GM21390 (cell line): Measurements from ENCODE around the gene GNAS-AS1.
A peak's percentile ranks its signal among the peaks of the same experiment; 100 is the strongest.

Source experiments
- ATAC-seq: cut with Tn5 transposase; IDR thresholded peaks from one replicate; pipeline ENCODE4 v1.9.1; 2021; ENCODE audit not compliant: unreplicated experiment

The GNAS-AS1 gene

DNA sequence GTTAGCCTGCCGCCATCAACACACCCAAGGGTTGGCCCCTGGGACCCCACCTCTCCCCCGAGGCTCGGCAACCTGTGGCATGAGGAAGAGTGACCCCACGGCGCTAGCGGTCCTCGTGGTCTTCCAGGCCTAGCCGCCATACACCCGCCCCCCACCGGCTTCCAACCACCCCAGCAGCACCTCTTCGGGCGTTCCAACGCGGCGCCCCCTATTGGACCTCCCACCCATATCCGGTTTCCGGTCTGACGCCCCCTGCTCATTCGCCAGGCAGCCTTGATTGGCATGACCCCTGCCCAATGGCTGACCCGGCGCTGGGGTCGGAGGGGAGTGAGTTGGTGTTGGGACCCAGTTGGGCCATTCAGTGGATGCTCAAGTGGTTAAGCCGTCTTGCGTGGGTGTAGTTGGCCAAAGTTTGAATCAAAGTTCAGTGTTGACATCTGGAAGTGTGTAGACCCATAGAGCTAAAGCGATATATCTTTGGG lies at the start of gene GNAS-AS1:
Gene GNAS-AS1, minus strand, starts transcription at position 210 of the 482 bp plus-strand sequence.
- ATAC-seq = peak; percentile 81

DNA sequence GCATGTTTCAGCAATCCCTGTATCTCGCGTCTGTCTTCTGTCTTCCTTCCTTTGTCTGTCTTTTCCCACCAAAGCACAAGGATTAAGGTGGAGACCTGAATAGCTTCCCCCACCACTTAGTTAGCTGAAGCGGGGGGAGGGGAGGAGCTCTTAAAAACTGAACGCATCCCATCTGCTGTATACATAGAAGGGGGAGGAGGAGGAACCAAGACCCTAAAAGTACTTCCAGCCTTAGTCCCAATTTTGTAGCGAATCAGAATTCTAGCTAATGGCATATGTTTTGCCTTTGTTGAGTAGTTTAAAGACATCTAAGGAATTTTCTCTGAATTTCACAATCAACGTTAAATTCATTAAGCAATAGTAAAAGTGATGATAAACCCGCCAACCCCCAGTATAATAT lies 49.7 kb upstream of the GNAS-AS1 start:
- no peak for ATAC-seq

DNA sequence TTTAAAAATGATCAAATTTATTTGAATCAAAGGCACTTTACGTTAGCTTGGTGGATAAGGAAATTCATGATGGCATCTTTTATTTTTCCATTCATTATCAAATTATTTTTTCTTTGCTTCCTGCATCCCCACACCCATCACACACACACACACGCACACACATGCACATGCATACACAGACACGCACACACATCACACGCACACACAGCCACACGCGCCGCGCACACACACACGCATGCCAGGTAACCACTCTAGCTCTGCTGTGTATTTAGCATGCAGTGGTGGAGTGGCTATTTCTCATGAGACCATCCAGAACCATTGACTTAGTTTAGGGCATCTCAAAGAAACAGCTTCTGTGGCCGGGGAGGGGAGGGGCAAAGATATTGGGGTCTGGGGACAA lies 48.8 kb upstream of the GNAS-AS1 start:
- no peak for ATAC-seq

DNA sequence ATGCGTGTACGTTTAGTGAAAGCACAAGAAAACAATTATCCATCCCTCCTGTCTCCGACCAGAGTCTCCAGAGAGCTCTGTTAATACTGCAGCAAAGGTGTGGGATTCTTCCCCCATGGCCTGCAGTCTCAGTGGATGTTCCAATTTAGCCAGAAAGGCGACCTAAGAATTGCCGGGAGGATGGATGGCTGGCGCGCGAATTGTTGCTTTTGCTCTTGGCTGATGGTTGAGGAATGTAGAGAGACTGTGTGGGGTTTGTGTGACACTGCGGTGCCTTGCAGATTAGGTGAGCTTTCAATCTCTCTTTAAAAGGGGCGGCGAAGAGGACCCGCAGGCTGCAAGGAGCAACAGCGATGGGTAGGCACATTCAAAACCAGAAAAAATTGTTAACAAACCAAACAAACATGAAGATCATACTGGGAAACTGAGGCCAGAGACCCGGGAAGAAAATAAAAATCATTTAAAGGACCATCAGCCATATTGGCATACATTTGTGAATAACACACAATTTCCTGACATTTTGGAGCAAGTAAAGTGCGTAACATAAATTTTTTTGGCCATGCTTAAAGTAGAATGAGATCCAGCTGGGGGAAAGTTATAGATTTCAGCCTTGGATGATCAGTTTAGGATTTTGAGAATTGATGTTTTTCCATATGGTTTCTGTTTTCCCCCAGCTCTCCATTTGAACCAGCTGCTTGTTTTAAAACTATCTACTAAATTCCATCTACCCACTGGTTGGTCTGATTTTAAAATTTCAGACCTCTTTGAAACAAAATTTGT lies 48.1 kb upstream of the GNAS-AS1 start:
- no peak for ATAC-seq

DNA sequence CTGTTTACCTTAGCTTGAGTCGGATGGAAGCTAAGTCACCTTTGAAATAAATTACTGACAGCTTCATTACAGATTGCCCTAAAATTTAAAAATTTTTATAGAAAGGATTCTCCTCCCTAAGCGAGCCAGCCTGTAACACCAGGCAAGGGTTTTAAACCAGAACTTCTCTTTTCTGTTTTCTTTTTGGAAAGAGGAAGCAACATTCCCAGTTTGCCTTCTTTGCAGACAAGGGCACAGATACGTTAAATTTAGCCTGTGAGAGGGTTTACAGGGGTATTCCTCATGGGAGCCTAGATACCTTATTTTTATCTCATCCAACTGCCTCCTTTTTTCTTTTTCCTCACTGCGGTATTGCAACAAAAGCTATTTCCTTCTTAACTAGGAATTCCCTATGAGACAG lies 46.8 kb upstream of the GNAS-AS1 start:
- no peak for ATAC-seq

DNA sequence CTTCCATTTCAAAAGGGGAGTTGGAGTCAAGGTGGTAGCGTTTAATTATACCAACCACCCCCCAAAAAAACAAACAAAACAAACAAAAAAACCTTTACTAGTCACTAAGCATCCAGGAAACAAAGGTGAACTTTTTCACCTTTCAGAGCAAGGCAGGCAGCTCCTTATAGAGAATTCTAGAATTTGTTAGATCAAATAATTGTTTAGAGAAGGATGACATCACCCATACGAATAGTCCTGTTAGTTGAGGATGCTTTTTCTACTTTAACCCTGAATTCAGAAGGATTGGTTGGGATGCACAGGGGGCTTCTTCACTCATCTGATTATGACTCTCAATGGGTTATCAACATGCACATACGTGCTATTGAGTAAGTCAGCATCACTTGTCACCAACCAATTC lies 46.1 kb upstream of the GNAS-AS1 start:
- no peak for ATAC-seq

DNA sequence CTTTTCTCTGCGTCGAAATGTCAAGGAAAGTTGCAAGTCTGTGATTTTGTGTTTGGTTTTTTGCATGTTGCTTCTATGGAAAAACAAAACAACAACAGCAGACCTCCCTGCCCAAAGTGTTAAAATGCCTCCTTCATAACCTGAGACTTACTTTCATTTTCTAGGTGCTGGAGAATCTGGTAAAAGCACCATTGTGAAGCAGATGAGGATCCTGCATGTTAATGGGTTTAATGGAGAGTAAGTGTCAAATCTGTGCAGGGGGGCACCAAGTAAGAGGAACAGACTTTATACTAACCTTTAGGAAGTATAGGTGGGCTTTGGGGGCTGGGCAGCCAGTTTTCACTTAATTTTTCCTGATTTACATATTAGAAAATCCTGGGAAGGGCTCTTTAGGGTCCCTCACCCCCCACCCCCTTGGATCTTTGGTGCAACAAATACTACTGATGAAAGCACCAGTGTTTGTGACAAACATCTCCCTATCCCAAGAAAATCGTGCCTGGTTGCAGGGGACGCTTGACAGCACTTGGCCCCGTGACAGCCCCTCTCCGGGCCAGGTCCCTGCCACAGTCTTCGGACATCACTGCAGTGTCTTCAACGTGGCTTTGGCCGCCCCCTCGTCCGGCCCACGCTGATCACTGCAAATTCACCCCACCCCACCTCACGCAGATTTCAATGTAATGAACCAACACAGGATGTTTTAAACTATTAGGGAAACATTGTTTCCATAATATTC lies 44.9 kb upstream of the GNAS-AS1 start:
- no peak for ATAC-seq

DNA sequence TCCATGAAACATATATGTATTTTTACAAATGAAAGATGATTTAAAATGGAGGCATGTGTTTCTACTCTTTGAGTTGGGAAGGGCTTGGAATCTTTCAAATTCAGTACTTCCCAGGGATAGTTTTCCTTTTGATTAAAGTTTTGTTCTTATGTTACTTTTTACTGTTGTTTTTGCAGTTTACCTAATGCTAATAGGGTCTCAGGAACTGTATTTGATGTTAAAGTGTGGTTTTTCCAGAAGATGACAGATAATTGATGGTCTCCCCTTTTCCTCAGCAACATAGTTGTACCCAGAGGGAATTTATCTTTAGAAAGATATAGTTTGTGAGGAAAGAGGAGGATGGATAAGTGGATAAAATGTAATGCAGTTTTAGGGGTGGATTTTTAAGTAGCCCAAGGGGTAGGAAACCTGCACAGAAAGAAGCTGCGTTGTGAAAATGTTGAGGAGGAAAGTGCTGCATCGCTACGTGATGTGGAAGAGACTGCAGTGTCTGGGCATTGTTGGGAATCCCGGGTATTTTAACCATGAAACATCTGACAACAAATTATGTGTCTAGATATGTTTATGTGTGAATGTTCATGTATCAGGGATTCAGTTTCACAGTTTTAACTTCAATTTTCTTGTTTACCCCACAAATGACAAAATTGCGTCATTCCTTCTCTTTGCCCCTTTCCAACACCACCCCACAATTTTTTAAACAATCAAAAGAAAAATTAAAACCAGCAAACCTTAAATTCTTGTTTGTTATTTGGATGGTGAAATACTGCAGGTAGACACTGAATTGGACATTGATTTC lies 44.1 kb upstream of the GNAS-AS1 start:
- no peak for ATAC-seq

DNA sequence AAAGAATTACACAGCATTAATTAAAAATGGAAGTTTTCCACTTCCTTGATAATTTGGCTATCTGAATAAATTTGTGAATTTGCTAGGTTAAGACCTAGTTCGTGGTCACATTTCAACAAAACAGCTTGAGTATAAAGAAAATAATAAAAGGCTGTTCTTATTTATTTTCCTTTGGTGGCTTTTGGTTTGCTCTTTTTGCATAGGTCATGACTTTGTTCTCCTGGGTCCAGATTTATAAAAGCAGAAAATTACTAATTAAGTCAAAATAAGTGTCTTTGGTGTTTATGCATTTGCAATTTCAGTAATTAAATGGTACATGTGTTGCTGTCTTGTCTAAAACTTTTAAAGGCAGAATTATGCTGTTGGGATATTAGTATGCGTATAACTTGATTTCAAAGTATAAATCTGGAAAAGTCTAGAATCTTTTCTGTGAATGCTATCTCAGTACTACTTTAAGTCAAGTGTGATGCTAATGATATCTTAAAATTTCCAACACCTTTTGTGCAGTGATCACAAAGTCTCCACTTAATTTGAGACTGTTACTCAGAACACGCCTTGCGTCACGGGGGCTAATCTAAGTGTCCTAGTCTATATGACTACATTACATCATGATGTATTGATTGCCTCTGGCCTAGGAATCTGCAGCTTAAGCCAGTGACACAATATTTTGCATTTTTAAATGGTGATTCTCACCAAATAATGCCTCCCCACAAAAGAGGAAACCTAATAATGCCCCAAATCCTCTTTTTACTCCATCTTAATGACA lies 42.8 kb upstream of the GNAS-AS1 start:
- no peak for ATAC-seq

DNA sequence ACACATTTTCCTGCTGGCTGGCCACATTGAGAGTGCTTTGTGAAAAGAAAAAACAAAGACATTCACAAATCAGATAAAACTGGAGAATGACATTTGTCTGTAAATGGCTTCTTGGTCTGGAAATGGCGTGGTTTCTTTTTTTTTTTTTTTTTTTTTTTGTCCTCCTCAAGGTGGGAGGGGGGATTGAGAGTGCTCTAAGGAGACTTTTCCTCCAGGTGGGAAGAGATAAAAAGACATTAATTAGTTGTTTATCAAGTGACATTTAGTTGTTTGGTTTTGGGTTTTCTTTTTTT lies 42.2 kb upstream of the GNAS-AS1 start:
- ATAC-seq = no peak

DNA sequence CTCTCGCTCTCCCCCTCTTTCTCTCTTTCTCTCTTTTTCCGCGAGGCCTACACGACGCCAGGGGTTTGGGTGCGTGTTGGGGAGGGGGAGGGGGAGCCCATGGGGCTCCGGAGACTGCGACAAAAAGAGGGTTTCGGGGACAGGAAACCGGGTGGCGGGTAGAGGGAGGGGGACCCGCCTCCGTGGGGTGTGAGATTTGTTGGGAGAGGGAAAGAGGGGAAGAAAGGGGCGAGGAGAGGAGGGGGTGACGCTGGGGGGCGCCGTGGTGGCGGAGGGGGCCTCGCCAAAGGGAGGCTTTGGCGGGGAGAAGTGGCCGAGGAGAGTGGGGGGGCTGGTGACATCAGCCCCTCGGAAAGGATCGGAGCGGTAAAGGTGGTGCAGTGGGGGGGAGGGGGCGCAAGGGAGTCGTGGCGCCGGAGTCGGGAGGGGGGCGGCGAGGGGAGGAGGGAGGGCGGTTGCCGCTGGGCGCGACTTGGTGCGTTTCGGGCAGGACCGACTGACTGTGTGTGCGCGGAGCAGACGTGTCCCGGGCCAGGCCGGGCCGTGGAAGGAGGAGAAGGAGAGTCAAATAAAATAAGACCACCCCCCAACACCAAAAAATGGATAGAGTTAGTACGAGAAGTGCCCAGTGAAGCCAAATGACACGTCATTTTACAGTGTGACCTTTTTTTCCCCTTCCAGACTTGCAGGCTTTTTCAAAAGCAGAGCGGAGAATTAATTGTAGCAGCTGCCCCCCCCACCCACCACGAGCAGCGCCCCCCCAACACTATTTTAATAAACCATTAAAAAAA lies 41.6 kb upstream of the GNAS-AS1 start:
- no peak for ATAC-seq

DNA sequence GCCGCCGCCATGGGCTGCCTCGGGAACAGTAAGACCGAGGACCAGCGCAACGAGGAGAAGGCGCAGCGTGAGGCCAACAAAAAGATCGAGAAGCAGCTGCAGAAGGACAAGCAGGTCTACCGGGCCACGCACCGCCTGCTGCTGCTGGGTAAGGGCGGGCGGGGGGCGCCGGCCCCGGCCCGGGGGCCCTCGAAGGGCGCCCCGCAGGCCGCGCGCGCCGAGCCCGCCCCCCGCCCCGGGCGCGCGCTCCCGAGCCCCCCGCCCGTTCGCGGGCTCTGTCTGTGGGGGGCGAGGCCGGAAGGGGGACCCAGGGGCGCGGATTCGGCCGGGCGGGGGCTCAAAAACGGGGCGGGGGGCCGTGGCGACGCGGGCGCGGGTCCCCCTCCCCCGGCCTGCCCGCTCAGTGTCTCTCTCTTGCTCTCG lies 41.0 kb upstream of the GNAS-AS1 start:
- ATAC-seq = no peak

DNA sequence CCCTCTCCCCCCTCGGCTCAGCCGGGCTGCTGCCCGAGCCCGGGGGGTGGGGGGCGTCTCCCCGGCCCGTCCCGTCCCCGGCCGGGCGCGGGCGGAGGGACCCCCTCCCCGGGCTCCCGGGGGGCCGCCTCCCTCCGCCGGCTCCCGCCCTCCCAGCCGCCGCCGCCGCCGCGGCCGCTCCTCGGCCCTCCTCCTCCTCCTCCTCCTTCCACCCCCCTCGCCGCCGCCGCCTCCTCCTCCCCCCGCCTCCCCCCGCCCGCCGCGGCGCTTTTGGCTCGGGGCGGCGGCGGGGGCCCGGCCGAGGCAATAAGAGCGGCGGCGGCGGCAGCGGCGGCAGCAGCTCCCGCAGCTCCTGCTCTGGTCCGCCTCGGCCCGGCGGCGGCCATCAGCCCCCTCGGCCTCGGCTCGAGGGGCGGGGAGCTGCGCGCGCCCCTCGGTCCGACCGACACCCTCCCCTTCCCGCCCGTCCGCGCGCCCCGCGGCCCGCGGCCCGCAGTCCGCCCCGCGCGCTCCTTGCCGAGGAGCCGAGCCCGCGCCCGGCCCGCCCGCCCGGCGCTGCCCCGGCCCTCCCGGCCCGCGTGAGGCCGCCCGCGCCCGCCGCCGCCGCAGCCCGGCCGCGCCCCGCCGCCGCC lies 40.5 kb upstream of the GNAS-AS1 start:
- peak; percentile 27 for ATAC-seq

DNA sequence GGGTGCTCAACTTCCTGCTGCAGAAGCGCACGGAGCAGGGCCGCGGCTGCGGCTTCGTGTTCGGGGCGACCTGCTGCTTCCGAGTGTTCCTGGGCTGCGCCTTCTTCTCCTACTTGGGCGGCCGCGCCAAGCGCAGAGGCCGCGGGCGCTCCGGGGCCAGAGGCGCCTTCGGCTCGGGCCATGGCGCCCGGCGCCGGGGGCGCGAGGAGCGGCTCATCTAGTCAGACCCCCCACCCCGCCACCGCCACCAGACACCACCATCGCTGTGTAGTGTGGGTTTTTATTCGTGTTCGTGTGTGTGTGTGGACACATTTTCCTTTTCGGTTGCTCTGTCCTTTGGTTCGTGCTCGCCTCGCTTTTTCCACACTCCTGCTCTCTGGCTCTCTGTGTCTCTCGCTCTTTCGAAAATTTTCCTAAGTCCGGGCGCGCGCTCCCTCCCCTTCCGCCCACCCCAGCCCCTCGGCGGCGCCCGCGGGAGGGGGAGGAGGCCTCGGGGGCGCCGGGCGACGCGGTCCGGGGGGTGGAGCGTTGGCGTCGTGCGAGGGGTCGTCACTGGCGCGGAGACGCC lies 39.9 kb upstream of the GNAS-AS1 start:
- ATAC-seq = peak; percentile 29

DNA sequence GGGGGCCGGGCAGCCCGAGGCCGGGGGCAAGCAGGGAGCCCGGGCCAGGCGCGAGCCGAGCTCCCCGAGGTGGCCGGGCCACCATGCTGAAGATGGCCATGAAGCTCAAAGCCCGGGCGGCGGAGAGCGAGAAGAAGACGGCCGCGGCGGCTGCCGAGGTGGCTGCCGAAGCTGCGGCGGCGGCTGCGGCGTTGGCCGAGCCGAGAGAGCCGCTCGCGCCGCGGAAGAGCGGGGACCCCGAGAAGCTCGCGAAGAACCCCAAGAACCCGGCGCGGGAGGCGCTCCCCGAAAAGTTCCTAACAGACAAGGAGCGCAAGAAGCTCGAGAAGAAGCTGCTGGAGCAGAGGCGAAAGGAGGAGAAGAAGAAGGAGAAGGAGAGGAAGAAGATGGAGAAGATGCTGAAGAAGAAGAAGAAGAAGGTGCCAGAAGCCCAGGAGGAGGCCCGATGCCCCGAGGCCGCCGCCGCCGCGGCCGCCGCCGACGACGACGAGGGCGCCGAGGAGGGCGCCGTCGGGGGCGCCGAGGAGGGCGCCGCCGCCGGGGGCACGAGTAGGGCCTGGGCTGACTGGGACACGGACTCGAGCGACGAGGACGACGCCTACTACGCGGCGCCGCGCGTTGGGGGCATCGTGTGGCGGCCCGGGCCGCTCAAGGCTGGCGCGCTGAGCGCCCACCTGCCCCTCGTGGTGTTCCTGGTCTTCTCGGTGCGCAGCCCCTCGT lies 39.3 kb upstream of the GNAS-AS1 start:
- ATAC-seq = no peak

DNA sequence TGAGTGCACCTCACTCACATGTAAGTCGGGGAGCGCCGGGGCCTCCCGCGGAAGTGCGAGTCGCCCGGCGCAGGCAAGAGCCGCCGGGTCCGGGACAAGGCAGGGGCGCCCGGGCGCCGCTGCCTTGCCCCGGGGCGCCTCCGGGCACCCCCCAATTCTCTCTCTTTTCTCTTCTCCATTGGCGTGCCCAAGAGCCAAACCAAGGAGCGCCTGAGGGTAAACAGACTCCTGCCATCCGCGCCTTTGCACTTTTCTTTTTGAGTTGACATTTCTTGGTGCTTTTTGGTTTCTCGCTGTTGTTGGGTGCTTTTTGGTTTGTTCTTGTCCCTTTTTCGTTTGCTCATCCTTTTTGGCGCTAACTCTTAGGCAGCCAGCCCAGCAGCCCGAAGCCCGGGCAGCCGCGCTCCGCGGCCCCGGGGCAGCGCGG lies 38.6 kb upstream of the GNAS-AS1 start:
- no peak for ATAC-seq

DNA sequence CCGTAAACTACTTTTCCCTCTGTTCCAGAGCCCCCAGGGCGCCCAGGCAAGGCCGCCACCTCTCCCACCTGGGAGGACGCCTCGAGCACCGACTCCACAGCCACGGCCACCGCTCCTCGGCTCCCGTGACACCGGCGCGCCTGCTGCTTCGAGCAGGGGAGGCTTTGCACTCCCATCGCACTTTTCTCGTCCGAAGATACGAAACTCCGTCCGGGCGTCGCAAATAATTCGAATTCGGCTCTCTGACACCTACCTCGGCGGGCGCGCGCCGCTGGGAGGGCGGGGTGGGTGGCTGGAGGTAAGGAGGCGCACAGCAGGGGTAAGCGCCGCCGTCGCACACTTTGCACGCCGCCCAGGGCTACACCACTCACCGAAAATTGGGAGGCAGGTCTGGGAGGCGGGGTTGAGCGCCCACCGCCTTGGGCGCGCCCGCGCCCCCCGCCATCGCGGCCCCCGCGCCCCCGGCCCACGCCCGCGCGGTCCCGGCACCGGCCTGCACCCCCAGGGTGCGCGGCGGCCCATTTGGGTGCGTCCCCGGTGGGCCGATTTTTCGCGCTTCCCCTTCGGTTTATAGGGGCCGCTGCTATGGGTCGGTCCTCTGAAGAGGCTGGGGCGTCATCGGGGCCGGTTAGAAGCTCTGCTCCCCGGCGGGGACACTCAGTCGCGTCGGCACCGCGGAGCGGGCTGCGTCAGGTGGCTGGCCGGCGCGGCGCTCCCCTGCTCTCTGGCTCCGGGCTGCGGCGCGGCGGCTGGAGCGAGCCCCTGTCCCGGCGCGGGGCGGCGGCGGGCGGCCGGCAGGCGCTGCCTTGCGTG lies 38.0 kb upstream of the GNAS-AS1 start:
- peak; percentile 35 for ATAC-seq

DNA sequence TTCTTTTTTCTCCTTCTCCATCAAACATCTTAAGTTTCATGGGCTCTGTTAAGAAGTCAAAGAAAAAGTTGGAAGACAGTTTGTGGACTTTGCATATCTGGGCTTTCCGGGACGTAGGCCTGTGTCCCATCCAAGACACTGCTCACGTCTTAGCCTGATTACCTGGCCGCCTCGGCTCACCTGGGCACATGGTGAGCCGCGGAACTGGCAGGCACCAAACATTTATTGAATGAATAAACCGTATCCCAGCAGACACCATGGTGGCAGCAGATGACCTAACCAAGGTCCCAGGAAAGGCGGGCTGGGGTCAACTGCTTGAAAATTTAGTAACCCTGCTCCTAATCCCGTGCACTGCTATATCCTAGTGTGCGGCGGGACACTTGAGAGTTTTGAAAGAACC lies 37.4 kb upstream of the GNAS-AS1 start:
- no peak for ATAC-seq
